Measurements from ENCODE around the gene SLC25A23.

DNA sequence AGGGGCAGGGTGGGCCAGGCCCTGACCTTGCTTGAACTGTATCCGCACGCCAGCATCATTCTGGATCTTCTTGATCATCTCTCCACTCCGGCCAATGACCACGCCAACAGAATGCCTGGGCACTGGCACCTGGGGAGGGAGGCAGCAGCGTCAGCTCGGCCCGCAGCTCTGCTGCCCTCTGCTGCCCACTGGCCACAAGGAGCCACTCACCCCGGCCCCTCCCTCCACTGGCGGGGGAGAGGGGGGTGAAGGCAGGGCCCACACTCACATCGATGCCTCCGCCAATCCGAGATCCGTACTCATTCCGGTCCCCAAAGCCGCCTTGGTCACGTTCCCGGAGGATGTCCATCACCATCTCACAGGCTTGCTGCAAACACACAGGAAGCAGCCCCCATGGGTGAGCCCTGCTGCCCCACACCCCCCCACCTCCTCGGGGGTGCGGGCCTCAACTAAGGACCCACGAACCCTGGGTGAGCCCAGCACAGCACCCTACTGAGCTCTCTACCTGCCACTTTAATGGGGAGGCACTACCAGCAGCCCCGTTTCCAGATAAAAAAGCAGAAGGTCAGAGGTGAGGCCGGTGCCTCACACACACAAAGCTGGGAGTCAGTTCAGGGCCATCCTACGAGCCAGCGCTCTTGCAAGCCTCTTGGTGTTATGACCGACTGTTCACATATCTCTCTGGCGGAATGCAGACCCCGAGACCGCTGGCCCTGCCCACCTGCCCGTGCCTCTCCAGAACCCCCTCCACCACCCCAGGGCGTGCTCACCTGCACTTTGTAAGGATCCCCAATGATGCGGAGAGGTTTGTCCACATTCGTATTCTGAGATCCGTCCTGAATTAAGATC is 41.7 kb downstream of the SLC25A23 start:
- TF ChIP-seq EZH2 (IDR thresholded peaks at IDR 0.05) (no peak), POLR2AphosphoS5 (IDR thresholded peaks at IDR 0.05; ENCODE audit: borderline replicate concordance, low read depth, low read length) (no peak)
